Muscle of back (tissue), 11 donors: ENCODE data around the gene RTL1. TPM values are rescaled to one million over a fixed set of nuclear protein-coding genes. Genes with fewer than 3 reads are reported as not detected.

Experiments
- DNase-seq, 3 donors: peaks; one replicate each; pipeline versions ENCODE4 v3.0.0 to v3.0.0-alpha.2; 2013
- polyA plus RNA-seq, 10 donors: library from polyadenylated mRNA; unstranded; fragments of 120-200 nt; gene quantifications; one replicate each; pipeline ENCODE4 v1.2.1, GENCODE V29; 2013; ENCODE audit not compliant: insufficient read length in 10 of 10

The RTL1 gene
- polyA plus RNA-seq, 10 donors, result 22.0 to 53.8 (median 42.3) TPM

DNA sequence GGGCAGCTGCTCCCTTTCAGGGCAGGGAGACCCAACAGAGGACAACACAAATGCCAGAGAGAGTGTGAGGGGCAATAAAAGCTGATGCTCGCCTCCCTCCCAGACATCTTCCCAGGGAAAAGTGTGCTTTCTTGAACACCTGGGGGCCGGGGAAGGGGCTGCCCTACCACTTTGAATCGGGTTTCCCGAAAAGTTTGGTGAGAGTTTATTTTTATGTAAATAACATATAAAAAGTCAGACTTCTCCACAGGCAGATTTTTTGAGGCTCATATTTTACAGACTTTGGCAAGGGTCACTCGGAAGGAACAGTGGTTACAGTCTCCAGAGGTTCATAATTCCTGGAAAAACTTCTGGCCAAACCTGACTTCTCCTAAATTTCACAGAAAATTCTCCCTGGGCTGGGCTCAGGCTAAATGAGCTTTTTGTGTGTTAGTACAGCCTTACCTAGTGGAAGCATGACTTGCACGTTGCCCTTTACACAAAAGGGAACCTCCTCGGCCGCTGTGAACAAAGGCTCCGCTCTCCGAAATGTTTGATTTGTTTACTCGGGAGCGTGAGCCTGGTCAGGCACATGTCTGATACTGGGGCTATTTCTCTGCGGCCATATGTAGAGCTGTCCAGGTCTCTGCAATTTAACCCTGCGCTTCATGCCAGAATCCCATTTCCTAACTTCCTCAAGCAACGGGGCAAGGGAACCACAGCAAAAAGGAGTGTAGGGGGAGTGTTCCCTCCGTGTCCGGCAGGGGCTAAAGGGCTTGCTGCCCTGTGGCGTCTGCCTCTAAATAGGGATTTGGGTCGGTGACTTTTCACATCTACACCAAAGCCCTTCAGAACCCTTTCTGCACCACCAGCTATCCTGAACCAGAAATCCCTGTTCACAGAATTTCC lies 3.4 kb downstream of the RTL1 start:
- peak in 2 of 3 donors; percentile 82 to 89 for DNase-seq

DNA sequence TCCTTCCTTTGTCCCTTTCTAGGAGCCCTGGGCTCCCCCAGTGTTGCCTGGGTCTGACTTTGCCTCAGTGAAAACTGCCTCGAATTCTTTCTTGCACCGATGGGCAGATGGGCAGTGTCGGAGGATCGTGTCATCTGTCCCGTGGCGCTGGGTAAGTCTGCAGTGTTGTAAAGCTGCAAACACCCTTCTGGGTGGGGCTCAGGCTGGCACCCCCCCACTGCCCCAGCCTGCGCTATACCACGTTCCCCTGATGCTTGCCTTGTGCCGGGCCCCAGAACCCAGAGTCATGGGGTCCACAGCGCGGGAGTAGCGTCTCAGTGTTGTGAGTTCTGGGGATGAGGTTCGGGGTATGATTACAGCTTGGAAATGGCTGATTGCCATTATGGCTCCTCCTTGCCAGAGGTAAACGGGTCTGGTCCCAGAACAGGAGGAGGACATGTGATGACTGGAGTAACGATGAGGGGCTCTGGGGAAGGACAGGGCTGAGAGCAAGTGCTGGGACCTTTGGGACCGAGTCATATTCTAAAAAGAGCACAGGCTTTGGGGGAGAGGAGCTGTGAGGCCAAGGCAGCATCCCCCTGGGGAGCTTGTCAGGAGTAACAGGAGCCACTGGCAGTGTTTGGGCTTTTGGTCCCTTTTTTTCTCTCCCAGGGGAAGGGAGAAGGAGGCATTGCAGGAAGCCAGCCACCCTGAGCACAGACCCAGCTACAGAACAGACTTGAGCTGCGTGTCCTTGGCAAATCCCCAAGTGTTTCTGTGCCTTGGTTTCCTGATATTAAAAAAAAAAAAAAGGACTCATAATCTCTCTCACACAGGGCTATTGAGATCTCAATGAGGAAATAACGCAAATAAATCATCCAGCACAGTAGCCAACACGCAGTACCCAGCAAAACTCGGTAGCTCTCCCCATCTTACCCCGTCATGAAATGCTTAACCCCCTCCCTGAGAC lies 4.3 kb downstream of the RTL1 start:
- peak in 2 of 3 donors; percentile 60 to 76 for DNase-seq

- no peak for DNase-seq
These were observed 5.1 kb downstream of the RTL1 start for GRCh38 chr14:100898465-100898864.

- no peak for DNase-seq
These were observed 7.0 kb downstream of the RTL1 start for GRCh38 chr14:100896369-100897060.

DNA sequence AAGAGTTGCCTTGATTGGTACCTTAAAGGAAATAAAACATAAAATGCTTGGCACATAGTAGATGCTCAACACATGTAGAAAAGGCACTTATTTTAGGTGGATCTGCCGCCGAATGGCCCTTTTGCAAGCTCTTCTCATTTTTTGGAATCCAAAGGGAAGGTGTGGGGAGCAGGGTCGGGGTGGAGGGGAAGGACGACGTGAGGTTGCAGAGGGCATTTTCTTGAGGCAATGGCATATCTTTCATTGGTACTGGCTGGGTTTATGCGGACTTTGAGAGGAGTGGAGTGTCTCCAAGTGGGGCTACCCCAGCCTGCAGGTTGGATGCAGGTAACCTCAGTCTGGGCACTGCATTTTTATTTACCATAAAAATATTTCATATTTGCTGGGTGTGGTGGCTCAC lies 8.1 kb downstream of the RTL1 start:
- no peak for DNase-seq

- DNase-seq, result no peak
These were observed 9.1 kb downstream of the RTL1 start for GRCh38 chr14:100894416-100894815.

GRCh38 chr14:100893760-100894159 lies 9.8 kb downstream of the RTL1 start:
- no peak for DNase-seq

DNA sequence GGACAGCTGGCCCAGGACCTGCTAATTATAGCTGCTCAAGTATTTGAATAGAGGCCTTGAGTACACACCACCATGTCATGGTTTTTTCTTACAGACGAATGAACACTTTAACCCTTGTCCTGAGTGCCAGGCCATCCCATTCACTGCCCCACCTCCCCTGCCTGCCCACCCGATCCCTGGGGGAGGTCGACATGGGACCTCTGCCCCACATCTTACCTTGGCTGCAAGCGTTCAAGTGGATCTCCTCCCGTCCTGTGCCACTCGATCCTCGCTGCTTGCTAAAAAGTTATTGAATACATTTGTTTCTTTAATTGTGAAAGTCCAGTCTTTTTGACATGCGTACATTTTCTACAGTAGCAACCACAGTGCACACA lies 10.3 kb downstream of the RTL1 start:
- DNase-seq, result no peak

DNA sequence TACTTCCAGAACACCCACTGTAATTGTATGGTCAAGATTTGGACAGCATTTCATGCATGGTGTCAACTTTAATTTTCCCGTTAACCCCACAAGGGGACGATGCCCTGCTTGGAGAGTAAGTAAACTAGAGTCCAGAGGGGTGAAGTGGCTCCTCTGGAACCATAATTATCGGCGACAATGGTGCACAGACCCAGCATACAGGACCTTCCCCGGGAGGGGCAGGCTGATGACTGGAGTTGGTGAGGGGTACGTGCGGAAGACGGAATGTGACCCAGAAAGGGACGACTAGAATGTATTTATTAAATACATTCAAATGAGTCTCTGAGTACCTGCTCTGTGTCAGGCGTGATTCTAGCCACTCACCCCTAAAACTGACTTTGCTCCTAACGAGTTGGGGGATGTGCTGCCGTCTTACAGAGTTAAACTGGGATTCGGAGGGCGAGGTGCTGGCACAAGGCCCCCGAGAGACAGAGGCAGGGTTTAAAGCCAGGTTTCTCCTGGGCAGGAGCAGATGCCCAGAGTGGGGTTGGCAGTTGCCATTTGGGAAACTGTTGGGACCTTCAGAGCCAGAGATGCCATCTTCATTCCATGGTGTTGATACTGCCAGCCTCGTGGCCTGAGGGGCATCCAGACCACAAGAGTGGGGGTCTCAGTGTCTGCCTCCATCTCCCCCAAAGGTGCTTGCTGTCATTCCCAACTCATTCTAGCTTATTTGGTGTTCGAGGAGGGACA lies 10.9 kb downstream of the RTL1 start:
- no peak for DNase-seq

GRCh38 chr14:100891501-100892445 lies 11.7 kb downstream of the RTL1 start:
- no peak for DNase-seq

GRCh38 chr14:100891051-100891450 lies 12.5 kb downstream of the RTL1 start:
- DNase-seq, result no peak

- no peak for DNase-seq
These were observed 13.3 kb downstream of the RTL1 start for GRCh38 chr14:100890061-100890850.

GRCh38 chr14:100889641-100890040 lies 13.9 kb downstream of the RTL1 start:
- no peak for DNase-seq

DNA sequence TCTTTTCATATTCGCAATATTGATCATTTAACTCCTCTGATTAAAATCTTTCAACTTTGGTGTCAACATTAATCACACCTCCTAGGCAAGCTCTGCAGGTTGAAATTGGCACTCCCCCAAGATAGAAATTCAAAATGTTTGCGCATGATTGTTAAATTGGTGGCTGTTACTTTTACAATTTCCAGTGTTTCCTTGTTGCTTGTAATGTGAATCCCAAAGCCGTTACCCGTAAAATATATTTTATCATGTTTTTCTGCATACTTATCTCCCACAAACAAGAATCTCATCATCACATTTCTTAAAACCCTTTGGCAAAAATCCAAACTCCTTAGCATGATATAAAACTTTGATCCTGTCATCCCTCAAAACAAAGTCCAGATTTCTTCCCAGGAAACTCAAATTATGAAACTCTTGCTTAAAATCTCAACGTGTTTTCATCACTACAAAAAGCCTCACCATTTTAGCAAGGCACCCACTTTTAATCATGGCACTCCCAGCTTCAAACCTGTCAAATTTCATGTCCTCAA lies 14.7 kb downstream of the RTL1 start:
- DNase-seq, result no peak

DNA sequence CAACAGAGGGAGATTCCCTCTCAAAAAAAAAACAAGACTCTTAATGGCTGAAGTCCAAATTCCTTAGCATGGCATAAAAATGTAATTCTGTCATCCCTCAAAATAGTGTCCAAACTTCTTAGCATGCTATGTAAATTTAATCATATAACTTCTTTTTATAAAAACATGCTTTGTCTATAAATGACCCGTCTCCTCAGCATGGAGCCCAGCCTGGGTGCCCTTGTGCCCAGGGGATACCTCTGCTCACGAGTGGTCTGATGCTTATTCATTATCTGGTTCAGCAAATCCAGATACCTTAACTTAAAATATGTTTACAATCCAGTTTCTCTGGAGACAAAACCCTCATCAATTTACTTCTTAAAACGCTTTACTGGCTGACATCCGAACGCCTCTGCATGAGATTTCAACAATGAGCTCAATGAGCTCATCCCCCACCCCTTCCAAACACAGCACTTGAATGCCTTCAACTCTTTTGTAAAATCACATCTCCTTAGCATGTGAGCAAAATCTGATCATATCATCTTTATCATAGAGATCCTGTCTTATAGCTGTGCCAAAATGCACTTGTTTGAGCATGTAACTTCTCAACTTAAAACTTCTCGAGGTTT lies 15.7 kb downstream of the RTL1 start:
- peak in 2 of 3 donors; percentile 53 to 76 for DNase-seq

DNA sequence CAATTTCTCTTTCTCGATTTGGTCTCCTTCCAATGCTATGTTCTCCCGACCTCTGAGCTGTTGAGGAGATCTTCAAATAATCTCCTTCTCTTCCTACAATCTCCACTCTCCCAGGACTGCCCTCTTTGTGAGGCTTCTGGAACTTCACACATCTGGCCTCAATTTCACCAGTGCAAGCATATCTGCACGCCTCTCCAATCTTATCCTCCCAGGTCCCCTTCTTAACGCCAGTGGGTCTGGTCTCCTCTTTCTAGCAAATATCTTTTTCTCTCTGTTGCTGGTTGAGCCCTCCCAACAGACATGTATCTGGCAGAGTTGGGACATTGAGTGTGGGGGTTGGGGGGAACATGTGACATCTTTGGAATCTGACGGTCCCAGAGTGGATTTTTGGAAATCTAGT lies 17.9 kb downstream of the RTL1 start:
- peak in 2 of 3 donors; percentile 54 to 80 for DNase-seq

DNA sequence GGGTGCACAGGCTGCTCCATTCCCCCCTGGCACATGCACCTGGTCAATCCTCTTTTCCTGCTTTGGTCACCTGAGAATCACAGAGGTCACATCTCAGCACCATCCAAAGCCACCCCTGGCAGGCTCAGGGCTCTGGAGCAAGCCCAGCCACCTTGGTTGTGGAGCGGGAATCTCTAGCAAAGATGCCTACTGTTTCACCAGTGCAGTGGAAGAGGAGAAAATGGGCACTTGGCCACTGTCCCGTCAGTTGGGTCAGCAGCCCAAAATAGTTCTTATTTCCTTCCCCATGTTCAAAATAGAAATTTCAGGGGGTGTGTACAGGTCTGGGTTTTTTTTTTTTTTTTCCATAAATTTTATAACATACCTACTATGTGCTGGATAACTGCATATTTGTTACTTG lies 18.3 kb downstream of the RTL1 start:
- DNase-seq, result no peak

GRCh38 chr14:100884456-100884855 lies 19.1 kb downstream of the RTL1 start:
- no peak for DNase-seq

- no peak for DNase-seq
These were observed 19.8 kb downstream of the RTL1 start for GRCh38 chr14:100883789-100884101.
